HepG2 (cell line): ENCODE measurements around the gene NBPF1. TPM values are rescaled to one million over a fixed set of nuclear protein-coding genes. Genes with fewer than 3 reads are reported as not detected.

Experiments used
- ARNT2 ChIP-seq: sonication (generic); formaldehyde crosslinking; IDR thresholded peaks from 2 replicates; pipeline ENCODE4 v1.8.0; 2022; ENCODE audit warnings: mild to moderate bottlenecking, low read depth, missing genetic modification reagents, moderate library complexity
- GMEB1 ChIP-seq: sonication (generic); formaldehyde crosslinking; IDR thresholded peaks from 2 replicates; pipeline ENCODE4 v1.5.1; 2020; ENCODE audit warnings: missing genetic modification reagents, mild to moderate bottlenecking, borderline replicate concordance
- HNRNPK ChIP-seq: fragments of 200-400 bp; formaldehyde crosslinking; IDR thresholded peaks from 2 replicates; pipeline ENCODE4 v1.6.1; 2018; ENCODE audit warnings: low read length, low read depth, moderate library complexity, mild to moderate bottlenecking; ENCODE audit not compliant: poor library complexity, severe bottlenecking
- KAT2B ChIP-seq: fragments of 150-350 bp; IDR thresholded peaks from 2 replicates; pipeline ENCODE4 v1.6.1; 2014; ENCODE audit warnings: low read depth, low read length, borderline replicate concordance
- NFYC ChIP-seq: IDR thresholded peaks from 2 replicates; pipeline ENCODE4 v1.6.1; 2016; ENCODE audit warnings: missing genetic modification reagents, missing compliant biosample characterization
- SNAPC4 ChIP-seq: sonication (generic); formaldehyde crosslinking; IDR thresholded peaks from 2 replicates; pipeline ENCODE4 v1.4.0; 2020; ENCODE audit warnings: mild to moderate bottlenecking, missing genetic modification reagents
- SSRP1 ChIP-seq: IDR thresholded peaks from 2 replicates; pipeline ENCODE4 v1.6.1; 2016; ENCODE audit warnings: control low read depth
- STAG1 ChIP-seq: sonication (generic); formaldehyde crosslinking; IDR thresholded peaks from 2 replicates; pipeline ENCODE4 v1.4.0; 2020; ENCODE audit warnings: missing genetic modification reagents
- STAT5B ChIP-seq: sonication (generic); formaldehyde crosslinking; IDR thresholded peaks from 2 replicates; pipeline ENCODE4 v1.4.0; 2020; ENCODE audit warnings: missing genetic modification reagents
- TBX2 ChIP-seq: sonication (generic); formaldehyde crosslinking; IDR thresholded peaks from 2 replicates; pipeline ENCODE4 v1.5.0; 2020; ENCODE audit warnings: missing genetic modification reagents, mild to moderate bottlenecking, borderline replicate concordance
- TFAP4 ChIP-seq: sonication (generic); IDR thresholded peaks from 2 replicates; pipeline ENCODE4 v1.6.1; 2016; ENCODE audit warnings: low read depth, borderline replicate concordance
- ZFP36L1 ChIP-seq: sonication (generic); formaldehyde crosslinking; IDR thresholded peaks from 2 replicates; pipeline ENCODE4 v1.8.0; 2022; ENCODE audit warnings: mild to moderate bottlenecking, missing genetic modification reagents, moderate library complexity
- ZNF292 ChIP-seq: sonication (generic); formaldehyde crosslinking; IDR thresholded peaks from 2 replicates; pipeline ENCODE4 v1.8.1; 2022; ENCODE audit warnings: mild to moderate bottlenecking, low read depth, missing genetic modification reagents, borderline replicate concordance
- ZNF574 ChIP-seq: sonication (generic); formaldehyde crosslinking; IDR thresholded peaks from 2 replicates; pipeline ENCODE4 v1.4.0; 2020; ENCODE audit warnings: missing genetic modification reagents
- ZSCAN5A ChIP-seq: sonication (generic); formaldehyde crosslinking; IDR thresholded peaks from 2 replicates; pipeline ENCODE4 v1.8.0; 2022; ENCODE audit warnings: mild to moderate bottlenecking, missing genetic modification reagents, borderline replicate concordance
- polyA plus RNA-seq, 8 experiments: library from polyadenylated mRNA; depleted of rRNA in 3 of 8; stranded (reverse) in 7 of 8; unstranded in 1 of 8; fragments of >200 nt; fragmentation: Illumina TruSeq in 4 of 8; extraction: Trizol in 4 of 8; gene quantifications; 2 replicates each; pipeline versions ENCODE4 v1.2.1 to v1.2.3, GENCODE V29; 2011 to 2016; ENCODE audit warnings: low read depth in 4 of 8, missing spikeins in 1 of 8, mixed read lengths in 1 of 8; ENCODE audit not compliant: insufficient read depth in 1 of 8
- total RNA-seq, 5 experiments: library from RNA; depleted of rRNA; stranded (reverse); fragments of >200 nt; fragmentation: Illumina TruSeq; extraction: Trizol; gene quantifications; 2 replicates each; pipeline ENCODE4 v1.2.3, GENCODE V29; 2016; ENCODE audit warnings: low read depth in 1 of 5

Gene NBPF1
- total and polyA plus RNA-seq, 2 of the 13 experiments (the other 11 are each of a cell fraction or from before 2014, with no cell fraction given), result 30.3 to 35.6 TPM

GRCh38 chr1:16644482-16645270 is 31.3 kb upstream of the NBPF1 start (continued):
- TF ChIP-seq TFAP4 (peak; percentile 85; the same call in 1 of the 2 replicates), ZNF292 (0 out of 2 replicates have a peak, but pooled peaks have one; percentile 31), STAT5B (CRISPR knock-in tag) (peak; percentile 98), ZSCAN5A (CRISPR knock-in tag) (0 out of 2 replicates have a peak, but pooled peaks have one; percentile 20), NFYC (CRISPR knock-in tag) (peak; percentile 58), ZFP36L1 (CRISPR knock-in tag) (peak; percentile 93), STAG1 (peak; percentile 67), SNAPC4 (CRISPR knock-in tag) (peak; percentile 96), ZNF574 (peak; percentile 97), ARNT2 (CRISPR knock-in tag) (peak; percentile 98), GMEB1 (peak; percentile 93), HNRNPK (peak; percentile 94), TBX2 (CRISPR knock-in tag) (peak; percentile 98), KAT2B (0 out of 2 replicates have a peak, but pooled peaks have one; percentile 3), SSRP1 (CRISPR knock-in tag) (peak; percentile 78)
